NCI-H2107 treated with DMSO at 0.1 percent for 48 hours (cell line): ENCODE results near the gene LKAAEAR1.
A peak's percentile ranks its signal among the peaks of the same experiment; 100 is the strongest.

Experiments used
- DNase-seq: peaks from one replicate; lab custom pipeline; 2025; ENCODE audit not compliant: unreplicated experiment; lab: John Stamatoyannopoulos, UW

The LKAAEAR1 gene

DNA sequence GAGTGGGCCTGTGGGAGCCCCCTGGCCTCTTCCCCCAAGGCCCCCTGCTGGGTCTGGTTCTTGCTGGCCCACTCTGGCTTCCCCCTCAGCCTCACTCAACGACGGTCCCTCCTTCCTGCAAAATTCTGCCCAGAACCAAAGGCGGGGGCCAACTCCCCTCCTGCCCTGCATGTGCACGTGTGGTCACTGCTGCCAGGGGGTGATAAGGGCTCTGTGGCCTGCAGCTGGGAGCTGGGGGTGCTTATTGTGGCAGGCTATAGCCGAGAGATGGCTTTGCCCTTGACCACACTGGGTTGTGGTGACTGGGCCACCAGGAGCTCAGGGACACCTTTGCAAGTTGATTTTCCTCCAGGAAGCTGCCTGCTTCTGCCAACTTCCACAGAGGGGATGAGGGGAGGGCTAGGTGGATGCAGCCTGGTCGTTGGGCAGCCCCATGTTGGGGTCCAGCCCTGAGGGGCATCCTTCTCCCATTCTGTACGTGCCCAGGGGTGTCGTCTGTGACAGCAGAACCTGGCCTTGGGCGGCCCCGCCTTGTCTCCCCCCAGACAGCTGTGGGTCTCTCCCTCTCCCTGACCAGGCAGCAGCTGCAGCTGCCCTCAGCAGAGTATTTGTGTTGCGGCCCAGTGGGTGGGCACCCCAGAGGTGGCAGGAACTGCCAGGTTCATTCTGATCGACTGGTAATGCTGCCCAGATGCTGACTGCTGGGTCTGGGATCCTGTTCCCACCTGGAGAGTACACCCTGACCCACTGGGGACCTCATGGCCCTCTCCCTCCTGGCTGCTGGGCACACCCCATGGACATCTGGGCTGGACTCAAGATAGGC lies 15.6 kb downstream of the LKAAEAR1 start:
- no peak for DNase-seq

DNA sequence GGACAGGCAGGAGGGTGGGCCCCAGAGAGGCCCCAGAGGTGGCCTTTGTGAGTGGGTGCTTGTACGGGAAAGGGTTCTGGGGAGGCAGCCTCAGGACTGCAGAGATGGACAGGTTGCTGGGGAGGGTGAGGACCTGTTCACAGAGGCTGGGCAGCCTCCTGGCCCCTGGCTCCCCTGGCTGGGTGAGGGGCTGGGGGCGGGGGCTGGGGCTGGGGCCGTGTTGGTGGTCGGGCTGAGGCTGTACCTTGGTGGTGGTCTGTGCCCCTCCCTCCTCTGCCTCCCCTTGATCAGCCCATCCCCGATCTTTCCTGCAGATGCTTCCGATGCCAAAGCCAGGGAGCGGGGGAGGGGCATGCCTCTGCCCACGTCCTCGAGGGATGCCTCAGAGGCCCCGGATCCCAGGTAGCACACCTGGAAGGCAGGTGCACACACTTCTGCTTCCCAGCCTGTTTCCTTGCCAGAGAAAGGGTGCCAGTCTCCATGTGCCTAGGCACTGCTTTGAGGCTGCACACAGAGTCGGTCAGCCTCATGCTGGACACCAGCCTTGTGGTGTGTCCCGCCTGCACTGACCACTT lies 16.4 kb downstream of the LKAAEAR1 start:
- no peak for DNase-seq

GRCh38 chr20:64067005-64067632 lies 17.1 kb downstream of the LKAAEAR1 start:
- DNase-seq: no peak

DNA sequence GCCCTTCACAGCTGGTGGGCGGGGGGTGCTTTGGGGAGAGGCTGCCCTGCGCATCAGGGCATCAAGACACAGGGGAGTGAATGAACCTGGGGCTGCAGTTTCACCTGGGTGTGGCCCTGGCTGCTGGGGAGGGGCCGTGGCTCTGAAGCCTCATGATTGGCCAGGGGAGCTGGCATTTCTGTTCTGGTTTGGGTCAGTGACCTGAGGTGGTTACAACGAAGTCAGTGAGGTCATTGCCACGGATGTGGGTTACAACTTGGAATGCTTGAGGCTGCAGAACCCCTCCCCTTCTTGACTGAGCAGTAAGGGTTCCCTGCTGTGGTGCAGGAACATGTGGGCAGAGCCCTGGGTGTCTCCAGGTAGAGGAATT lies 18.2 kb downstream of the LKAAEAR1 start:
- no peak for DNase-seq

- peak; percentile 58 for DNase-seq
Observed at GRCh38 chr20:64065062-64065973, 18.9 kb downstream of the LKAAEAR1 start.

- no peak for DNase-seq
Observed at GRCh38 chr20:64064145-64064698, 20.0 kb downstream of the LKAAEAR1 start.

GRCh38 chr20:64063389-64064144 lies 20.6 kb downstream of the LKAAEAR1 start:
- DNase-seq: no peak

DNA sequence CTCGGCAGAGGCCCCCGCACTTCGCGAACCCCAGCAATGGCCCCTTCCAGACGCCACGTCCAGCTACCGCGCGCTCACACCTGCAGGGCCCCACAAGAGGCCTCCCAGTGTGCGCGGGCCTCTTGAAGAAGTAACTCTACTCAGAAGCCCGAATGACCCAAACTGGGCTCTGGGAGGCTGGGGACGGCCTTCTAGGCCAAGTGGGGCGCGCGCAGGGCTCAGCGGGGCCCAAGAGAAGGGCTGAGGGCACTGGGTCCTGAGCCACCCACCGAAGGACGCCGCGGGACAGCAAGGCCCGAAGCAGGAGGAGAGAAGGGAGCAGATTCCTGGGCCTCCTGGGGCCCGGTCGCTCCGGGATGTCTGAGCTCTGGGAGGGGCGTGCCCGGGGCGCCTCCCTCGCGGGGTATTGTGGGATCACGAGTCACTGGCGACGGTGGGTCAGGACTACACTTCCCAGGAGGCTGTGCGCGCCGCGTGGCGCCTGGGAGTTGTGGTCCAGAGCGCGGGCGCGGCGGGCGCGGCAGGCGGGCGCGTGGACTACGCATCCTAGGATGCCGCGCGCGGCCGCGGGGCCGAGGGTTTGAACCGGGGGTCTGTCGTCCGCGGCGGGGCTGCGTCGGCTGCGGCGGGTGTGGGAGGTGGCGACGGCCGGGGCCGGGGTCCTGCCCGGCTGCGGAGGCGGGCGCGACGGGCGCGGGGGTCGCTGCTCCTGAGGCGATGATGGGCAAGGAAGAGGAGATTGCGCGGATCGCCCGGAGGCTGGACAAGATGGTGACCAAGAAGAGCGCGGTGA lies 21.4 kb downstream of the LKAAEAR1 start, which contains the start of gene TCEA2:
Gene TCEA2, plus strand, starts transcription at position 603 of the 793 bp plus-strand sequence. Its CDS starts 115 bp downstream, at position 718.
- peak; percentile 83 for DNase-seq

DNA sequence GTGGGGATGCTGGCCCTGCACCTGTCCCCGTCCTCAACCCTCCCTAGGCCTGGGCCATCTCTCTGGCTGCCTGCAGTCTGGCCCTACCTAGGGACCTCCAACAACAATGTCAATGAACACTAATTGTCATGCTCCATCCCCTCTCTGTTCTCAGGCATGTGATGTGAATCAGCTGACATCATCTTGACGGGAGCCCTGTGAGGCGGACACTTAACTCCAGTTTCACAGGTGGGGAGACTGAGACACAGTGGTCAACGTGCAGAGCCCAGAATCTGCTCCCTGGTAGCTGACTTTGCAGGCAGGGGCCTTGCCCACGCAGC lies 22.0 kb downstream of the LKAAEAR1 start:
- no peak for DNase-seq

DNA sequence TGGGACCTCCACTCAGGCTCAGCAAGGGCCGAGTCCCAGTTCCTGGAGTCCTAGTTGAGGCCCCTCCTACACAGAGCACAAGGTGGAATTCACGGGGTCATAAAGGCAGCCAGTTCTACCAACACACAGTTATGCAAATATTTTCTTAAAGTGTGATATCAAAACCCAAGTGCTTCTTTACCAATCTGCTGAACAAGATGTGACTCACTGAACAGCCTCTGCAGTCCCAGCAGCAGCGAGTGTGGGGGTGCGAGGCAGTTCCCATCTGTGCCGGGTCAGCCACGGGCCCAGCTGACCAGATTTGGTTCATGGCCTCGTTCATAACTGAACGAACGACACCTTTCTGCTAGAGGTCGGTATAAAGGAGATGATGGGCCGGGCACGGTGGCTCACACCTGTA lies 25.7 kb downstream of the LKAAEAR1 start:
- no peak for DNase-seq

DNA sequence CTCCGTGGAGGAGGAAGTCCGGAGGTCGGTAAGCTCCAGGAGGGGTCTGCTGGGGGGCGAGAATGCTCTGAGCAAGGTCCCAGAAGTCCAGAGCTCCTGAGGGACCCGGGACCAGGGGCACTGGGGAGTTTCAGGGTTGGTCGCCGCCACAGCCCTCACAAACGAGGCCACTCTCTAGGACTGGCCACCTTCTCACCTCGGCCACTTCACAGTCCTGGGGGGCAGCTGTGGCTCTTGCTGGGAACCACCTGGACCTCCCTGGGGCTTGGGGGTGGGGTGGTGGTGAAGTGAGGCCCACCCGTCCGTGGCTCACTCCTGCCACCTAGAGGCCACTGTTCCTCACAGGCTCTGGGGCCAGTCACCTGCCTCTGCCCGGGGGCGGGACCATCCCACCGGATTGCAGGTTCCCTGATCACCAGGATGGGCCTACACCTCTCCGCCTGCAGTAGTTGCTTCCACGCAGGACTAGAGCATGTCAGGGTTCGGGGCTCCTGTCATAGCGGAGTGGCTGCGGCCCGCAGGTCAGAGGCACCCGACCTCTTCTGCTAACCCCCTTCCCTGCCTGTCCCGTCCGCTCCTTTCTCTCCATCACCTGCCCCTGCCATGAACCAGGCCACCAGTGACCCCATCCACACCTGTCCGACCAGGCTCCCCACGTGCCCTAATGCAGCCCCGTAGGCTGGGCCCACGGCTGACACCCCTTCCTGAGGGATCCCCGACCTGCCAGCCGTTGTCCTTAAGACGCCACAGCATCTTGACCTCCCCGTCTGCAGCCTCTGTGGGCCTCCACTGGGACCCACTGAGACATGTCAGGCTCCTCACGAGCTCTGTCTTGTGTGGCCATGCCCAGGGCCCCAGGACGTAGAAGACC lies 26.3 kb downstream of the LKAAEAR1 start:
- peak; percentile 57 for DNase-seq

DNA sequence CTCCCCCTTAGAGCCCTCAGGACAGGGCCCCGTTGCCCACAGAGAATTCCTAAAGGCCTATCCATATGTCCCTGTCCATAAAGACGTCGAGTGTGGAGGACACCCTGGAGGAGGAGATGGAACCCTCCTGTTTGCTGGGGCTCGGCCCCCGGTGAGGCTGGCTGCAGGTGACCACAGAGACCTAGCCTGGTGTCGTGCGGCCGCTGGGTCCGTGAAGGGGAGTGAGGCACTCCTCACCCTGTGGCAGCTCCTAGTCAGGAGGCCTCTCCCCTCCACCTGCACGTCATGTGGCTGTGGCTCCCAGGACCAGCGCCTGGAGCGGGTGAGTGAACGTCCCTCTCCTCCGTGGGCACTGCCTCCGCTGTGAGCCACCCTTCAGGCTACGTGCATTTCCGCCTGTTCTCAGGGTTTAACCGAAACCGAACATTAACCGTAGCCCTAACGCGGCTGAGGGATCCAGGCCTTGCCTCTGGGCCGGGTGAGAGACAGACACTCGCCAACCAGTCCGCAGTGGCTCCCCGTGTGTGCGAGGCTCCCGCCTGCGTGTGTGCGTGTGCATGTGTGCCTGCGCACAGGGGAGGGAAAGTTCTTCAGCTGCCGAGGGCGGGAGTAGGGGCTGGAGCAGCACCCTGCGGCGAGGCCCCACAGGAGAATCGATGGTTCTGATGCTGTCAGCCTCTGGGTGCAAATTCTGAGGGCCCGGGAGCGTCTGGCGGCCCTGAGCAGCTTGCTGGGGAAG lies 27.1 kb downstream of the LKAAEAR1 start:
- DNase-seq: no peak

DNA sequence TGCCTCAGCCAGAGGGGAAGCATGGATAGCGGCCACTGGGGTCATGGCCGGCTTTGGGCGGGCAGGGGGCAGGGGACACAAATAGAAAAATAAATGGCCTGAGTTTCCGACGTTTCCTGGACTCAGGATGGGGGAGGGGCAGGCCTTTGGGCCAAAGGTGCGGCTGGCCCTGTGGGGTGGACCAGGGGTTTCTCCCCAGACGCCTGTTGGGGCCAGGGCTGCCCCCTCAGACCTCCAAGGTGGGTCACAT lies 27.6 kb downstream of the LKAAEAR1 start:
- DNase-seq: no peak

- DNase-seq: no peak
Observed at GRCh38 chr20:64055893-64056638, 28.1 kb downstream of the LKAAEAR1 start.

- no peak for DNase-seq
Observed at GRCh38 chr20:64055396-64055892, 28.8 kb downstream of the LKAAEAR1 start.

GRCh38 chr20:64053841-64054661 lies 30.1 kb downstream of the LKAAEAR1 start:
- no peak for DNase-seq
